T-cell (primary cell): ENCODE results near the gene ABHD5. TPM values are rescaled to one million over a fixed set of nuclear protein-coding genes. Genes with fewer than 3 reads are reported as not detected.

Experiments used
- ATAC-seq, 4 experiments: fragments of 200-7000 bp in 3 of 4; fragments of 150-1000 bp in 1 of 4; cut with Tn5 transposase; replicated peaks in 1 of 4; 1 replicate in 3 of 4; 2 replicates in 1 of 4; pipeline ENCODE4 v1.10.0; 2021; ENCODE audit warnings: moderate library complexity in 3 of 4, mild to moderate bottlenecking in 2 of 4, moderate number of reproducible peaks in 1 of 4
- CTCF ChIA-PET, 2 donors: fragments of 300-600 bp; sonication (Branson Sonifier 250); formaldehyde crosslinking; loops; one replicate each; lab custom pipeline; 2022; ENCODE audit warnings: antibody characterized with exemption in 2 of 2; lab: Charles Lee
- POLR2A ChIA-PET, 2 donors: fragments of 300-600 bp; sonication (Branson Sonifier 250); formaldehyde crosslinking; loops; one replicate each; lab custom pipeline; 2022; ENCODE audit warnings: antibody characterized with exemption in 2 of 2; lab: Charles Lee
- DNase-seq, 35 experiments: peaks; one replicate each; pipeline versions ENCODE4 v3.0.0 to v3.0.0-alpha.2; 2013 to 2023
- H3K27ac ChIP-seq: one replicate; pipeline ENCODE4 v1.5.1; 2013; ENCODE audit warnings: low read length
- H3K27me3 ChIP-seq, 2 experiments: replicated peaks in 1 of 2; 1 replicate in 1 of 2; 2 replicates in 1 of 2; pipeline versions ENCODE4 v1.6.1 to v1.7.0; 2013; ENCODE audit warnings: low read length in 1 of 2, mixed read lengths in 1 of 2; ENCODE audit not compliant: control insufficient read depth in 2 of 2, insufficient read depth in 2 of 2; ENCODE audit errors: extremely low read depth in 1 of 2
- H3K36me3 ChIP-seq, 2 donors: 1 replicate in 1 of 2; 2 replicates in 1 of 2; pipeline versions ENCODE4 v1.6.1 to v1.7.0; 2013; ENCODE audit warnings: low read length in 1 of 2; ENCODE audit not compliant: control insufficient read depth in 2 of 2, insufficient read depth in 1 of 2; ENCODE audit errors: extremely low read depth in 1 of 2
- H3K4me1 ChIP-seq, 2 experiments: 1 replicate in 1 of 2; 2 replicates in 1 of 2; pipeline versions ENCODE4 v1.6.1 to v1.7.0; 2013; ENCODE audit warnings: low read length in 2 of 2, mixed read lengths in 1 of 2; ENCODE audit not compliant: insufficient read depth in 2 of 2, control insufficient read depth in 1 of 2; ENCODE audit errors: extremely low read depth in 1 of 2
- H3K4me3 ChIP-seq, 2 donors: 1 replicate in 1 of 2; 2 replicates in 1 of 2; pipeline versions ENCODE4 v1.5.1 to v1.7.0; 2013; ENCODE audit warnings: mild to moderate bottlenecking in 2 of 2, low read length in 1 of 2, moderate library complexity in 1 of 2; ENCODE audit not compliant: control insufficient read depth in 1 of 2; ENCODE audit errors: extremely low read depth in 1 of 2
- H3K9me3 ChIP-seq: 2 replicates; pipeline ENCODE4 v1.7.0; 2013
- H3K27ac Mint-ChIP-seq, 2 donors: one replicate each; pipeline ENCODE4 v1.8.0; 2020 to 2021; ENCODE audit warnings: mild to moderate bottlenecking in 2 of 2, mixed read lengths in 2 of 2
- H3K27me3 Mint-ChIP-seq, 2 donors: one replicate each; pipeline ENCODE4 v1.8.0; 2021 to 2022; ENCODE audit warnings: mixed read lengths in 2 of 2
- H3K36me3 Mint-ChIP-seq: one replicate; pipeline ENCODE4 v1.8.0; 2021; ENCODE audit warnings: mixed read lengths
- H3K4me1 Mint-ChIP-seq, 3 donors: one replicate each; pipeline ENCODE4 v1.8.0; 2020 to 2022; ENCODE audit warnings: mixed read lengths in 3 of 3, mild to moderate bottlenecking in 1 of 3
- H3K4me3 Mint-ChIP-seq, 3 donors: one replicate each; pipeline ENCODE4 v1.8.0; 2020 to 2022; ENCODE audit warnings: mild to moderate bottlenecking in 3 of 3, mixed read lengths in 3 of 3, moderate library complexity in 3 of 3
- H3K9me3 Mint-ChIP-seq, 3 donors: one replicate each; pipeline ENCODE4 v1.8.0; 2020 to 2022; ENCODE audit warnings: mixed read lengths in 3 of 3
- WGBS: methylation state at CpG from one replicate; pipeline ENCODE4 v1.1.5; 2013; ENCODE audit warnings: missing lambda C conversion rate; ENCODE audit not compliant: insufficient coverage; 5-methylcytosine and 5-hydroxymethylcytosine counted together
- total RNA-seq, 35 experiments: library from RNA in 6 of 35; stranded (reverse) in 6 of 35; fragments of 120-200 nt in 1 of 35; gene quantifications; one replicate each; pipeline versions ENCODE4 v1.2.1 to v1.2.4 and lab custom pipeline; 2013 to 2026

Gene ABHD5
- total RNA-seq, 5 donors from 2014 or later (not counting 1 experiment from before 2014, with no cell fraction given) = 5.3 to 9.2 (median 8.2) TPM

- no peak for ATAC-seq
- peaks cover 0 to 3% of the 10 kb centered on the region in 2 donors for H3K27me3 Mint-ChIP-seq
- no peaks in the 10 kb centered on the region for H3K36me3 ChIP-seq
- H3K27ac Mint-ChIP-seq = no peak overlapping the region
- H3K36me3 Mint-ChIP-seq = no peaks in the 10 kb centered on the region
- no peaks in the 10 kb centered on the region for H3K4me1 ChIP-seq
- no peak overlapping the region for H3K4me3 ChIP-seq
- no CpG with 5 or more reads among the region's 2 CpGs for WGBS
- H3K27ac ChIP-seq = no peak overlapping the region
- peaks cover 0 to 5% (median 4%) of the 10 kb centered on the region in 3 donors for H3K9me3 Mint-ChIP-seq
- no peak for DNase-seq
- POLR2A ChIA-PET = no interaction called here
- CTCF ChIA-PET = no interaction called here
- no peaks in the 10 kb centered on the region for H3K9me3 ChIP-seq
- peaks cover 0 to 10% of the 10 kb centered on the region in 2 experiments for H3K27me3 ChIP-seq
- no peak overlapping the region for H3K4me3 Mint-ChIP-seq
- no peaks in the 10 kb centered on the region for H3K4me1 Mint-ChIP-seq
Measured at GRCh38 chr3:43782541-43782940, 91.8 kb downstream of the ABHD5 start.

Other genes starting within 250 kb of the ABHD5 start
- gene ANO10, start 68.9 kb upstream of the ABHD5 start, total RNA-seq = 10 to 100 TPM in 2 of 5 donors, 1 to 10 TPM in 3; 8.4 to 12.3 (median 9.4) TPM